Ishikawa (cell line): ENCODE data around the gene CNOT1.
A peak's percentile ranks its signal among the peaks of the same experiment; 100 is the strongest.

Experiments
- CEBPB ChIP-seq: IDR thresholded peaks from 2 replicates; pipeline ENCODE4 v1.6.1; 2012
- CREB1 ChIP-seq: IDR thresholded peaks from 2 replicates; pipeline ENCODE4 v1.6.1; 2012; ENCODE audit warnings: low read depth
- EGR1 ChIP-seq: IDR thresholded peaks from 2 replicates; pipeline ENCODE4 v1.6.1; 2012
- EP300 ChIP-seq: IDR thresholded peaks from 2 replicates; pipeline ENCODE4 v1.6.1; 2012; ENCODE audit warnings: borderline replicate concordance
- FOXM1 ChIP-seq: IDR thresholded peaks from 2 replicates; pipeline ENCODE4 v1.6.1; 2012; ENCODE audit warnings: low read depth, borderline replicate concordance
- MAX ChIP-seq: IDR thresholded peaks from 2 replicates; pipeline ENCODE4 v1.6.1; 2012
- NFIC ChIP-seq: IDR thresholded peaks from 2 replicates; pipeline ENCODE4 v1.6.1; 2012
- RAD21 ChIP-seq: IDR thresholded peaks from 2 replicates; pipeline ENCODE4 v1.6.1; 2012; ENCODE audit warnings: low read depth
- REST ChIP-seq: IDR thresholded peaks from 2 replicates; pipeline ENCODE4 v1.6.1; 2012; ENCODE audit warnings: low read depth, mild to moderate bottlenecking
- TAF1 ChIP-seq: IDR thresholded peaks from 2 replicates; pipeline ENCODE4 v1.6.1; 2012; ENCODE audit warnings: low read depth, mild to moderate bottlenecking
- TCF12 ChIP-seq: IDR thresholded peaks from 2 replicates; pipeline ENCODE4 v1.6.1; 2012; ENCODE audit warnings: low read depth
- TEAD4 ChIP-seq: IDR thresholded peaks from 2 replicates; pipeline ENCODE4 v1.6.1; 2012
- USF1 ChIP-seq: IDR thresholded peaks from 2 replicates; pipeline ENCODE4 v1.6.1; 2012
- YY1 ChIP-seq: IDR thresholded peaks from 2 replicates; pipeline ENCODE4 v1.6.1; 2012; ENCODE audit warnings: low read depth
- ZBTB7A ChIP-seq: IDR thresholded peaks from 2 replicates; pipeline ENCODE4 v1.6.1; 2012; ENCODE audit warnings: low read depth

CNOT1 gene

GRCh38 chr16:58582971-58583765, 46.5 kb downstream of the CNOT1 start:
- TF ChIP-seq CEBPB: peak; percentile 28; the same call in 1 of the 2 replicates
- no peak for TF ChIP-seq EP300

- TF ChIP-seq EGR1 (no peak), FOXM1 (no peak), EP300 (no peak), TEAD4 (no peak), TCF12 (no peak), YY1 (no peak), USF1 (no peak), CREB1 (no peak), ZBTB7A (no peak), REST (no peak), RAD21 (no peak), NFIC (no peak)
These were observed 47.5 kb downstream of the CNOT1 start for GRCh38 chr16:58582133-58582532.

GRCh38 chr16:58579587-58579986, 50.0 kb downstream of the CNOT1 start:
- TF ChIP-seq NFIC (no peak), CREB1 (no peak), CEBPB (no peak), ZBTB7A (no peak), YY1 (no peak), TEAD4 (no peak), REST (no peak), USF1 (no peak), EP300 (no peak), TAF1 (no peak), FOXM1 (no peak), MAX (no peak), TCF12 (no peak), EGR1 (no peak), RAD21 (no peak)

GRCh38 chr16:58578642-58579041, 51.0 kb downstream of the CNOT1 start:
- no peak for TF ChIP-seq TAF1
- no peak for TF ChIP-seq TCF12
- no peak for TF ChIP-seq CREB1
- TF ChIP-seq USF1: no peak
- no peak for TF ChIP-seq TEAD4
- no peak for TF ChIP-seq NFIC
- no peak for TF ChIP-seq REST
- TF ChIP-seq CEBPB: no peak
